Measurements from ENCODE around the gene METTL2B.
"Not testable (repeated sequence)": the region's sequence is repeated elsewhere in the genome, so short reads cannot be mapped to it uniquely, and the experiment has no call there.

The METTL2B gene

GRCh38 chr7:128525584-128525983 lies 49.0 kb downstream of the METTL2B start:
- not testable (repeated sequence) for DNase-seq

GRCh38 chr7:128526062-128526466 lies 49.5 kb downstream of the METTL2B start:
- DNase-seq: not testable (repeated sequence)

GRCh38 chr7:128529191-128529590 lies 52.6 kb downstream of the METTL2B start:
- DNase-seq: not testable (repeated sequence)

- DNase-seq: not testable (repeated sequence)
Observed at GRCh38 chr7:128530121-128530854, 53.7 kb downstream of the METTL2B start.

GRCh38 chr7:128530855-128531104 lies 54.2 kb downstream of the METTL2B start:
- DNase-seq: no peak

GRCh38 chr7:128531105-128531954 lies 54.8 kb downstream of the METTL2B start:
- peak; percentile 86 for DNase-seq

- DNase-seq: peak; percentile 35
Observed at GRCh38 chr7:128531955-128532478, 55.5 kb downstream of the METTL2B start.

GRCh38 chr7:128532956-128533355 lies 56.4 kb downstream of the METTL2B start:
- DNase-seq: peak; percentile 30

GRCh38 chr7:128537410-128537809 lies 60.9 kb downstream of the METTL2B start:
- DNase-seq: peak; percentile 56

GRCh38 chr7:128542530-128542929 lies 66.0 kb downstream of the METTL2B start:
- not testable (repeated sequence) for DNase-seq

GRCh38 chr7:128543300-128543699 lies 66.8 kb downstream of the METTL2B start:
- not testable (repeated sequence) for DNase-seq

GRCh38 chr7:128546319-128546851 lies 69.8 kb downstream of the METTL2B start:
- not testable (repeated sequence) for DNase-seq

GRCh38 chr7:128550920-128551319 lies 74.4 kb downstream of the METTL2B start:
- DNase-seq: no peak

- not testable (repeated sequence) for DNase-seq
Observed at GRCh38 chr7:128554394-128554793, 77.8 kb downstream of the METTL2B start.
